Mucosa of stomach (tissue), 1 donor: ENCODE results near the gene HTR3D.

ENCODE experiments used
- H3K27me3 ChIP-seq: one replicate; pipeline ENCODE4 v1.7.0; 2013; ENCODE audit warnings: mild to moderate bottlenecking, low read length; ENCODE audit not compliant: control insufficient read depth, insufficient read depth
- H3K36me3 ChIP-seq: one replicate; pipeline ENCODE4 v1.7.0; 2013; ENCODE audit warnings: low read length; ENCODE audit not compliant: control insufficient read depth, insufficient read depth
- H3K4me1 ChIP-seq: one replicate; pipeline ENCODE4 v1.7.0; 2013; ENCODE audit warnings: mild to moderate bottlenecking, low read length; ENCODE audit not compliant: control insufficient read depth, insufficient read depth
- H3K4me3 ChIP-seq: one replicate; pipeline ENCODE4 v1.7.0; 2013; ENCODE audit warnings: low read length
- H3K9ac ChIP-seq: one replicate; pipeline ENCODE4 v1.7.0; 2013; ENCODE audit warnings: mild to moderate bottlenecking, low read length, moderate library complexity
- H3K9me3 ChIP-seq: one replicate; pipeline ENCODE4 v1.7.0; 2013; ENCODE audit warnings: mild to moderate bottlenecking, low read length, moderate library complexity; ENCODE audit not compliant: control insufficient read depth
- donor health status: Pancreatic carcinoma.

The HTR3D gene

GRCh38 chr3:184081116-184081830 lies 49.7 kb downstream of the HTR3D start:
- H3K36me3 ChIP-seq: no peaks in the 10 kb centered on the region
- no peak overlapping the region for H3K9ac ChIP-seq
- no peaks in the 10 kb centered on the region for H3K4me1 ChIP-seq
- H3K27me3 ChIP-seq: no peaks in the 10 kb centered on the region
- no peak overlapping the region for H3K4me3 ChIP-seq
- H3K9me3 ChIP-seq: no peaks in the 10 kb centered on the region

GRCh38 chr3:184082034-184082433 lies 50.5 kb downstream of the HTR3D start:
- Histone ChIP-seq H3K9me3 (no peaks in the 10 kb centered on the region), H3K9ac (no peak overlapping the region)

GRCh38 chr3:184082465-184082864 lies 50.9 kb downstream of the HTR3D start:
- H3K36me3 ChIP-seq: no peaks in the 10 kb centered on the region
- no peaks in the 10 kb centered on the region for H3K27me3 ChIP-seq
- H3K4me3 ChIP-seq: no peak overlapping the region
- H3K9ac ChIP-seq: no peak overlapping the region
- no peaks in the 10 kb centered on the region for H3K4me1 ChIP-seq
- H3K9me3 ChIP-seq: no peaks in the 10 kb centered on the region

More at GRCh38 chr3:184082034-184082433, 50.5 kb downstream of the HTR3D start:
- no peak overlapping the region for H3K4me3 ChIP-seq
- no peaks in the 10 kb centered on the region for H3K27me3 ChIP-seq
- H3K4me1 ChIP-seq: no peaks in the 10 kb centered on the region
- no peaks in the 10 kb centered on the region for H3K36me3 ChIP-seq

- H3K9ac ChIP-seq: no peak overlapping the region
- H3K27me3 ChIP-seq: no peaks in the 10 kb centered on the region
- no peaks in the 10 kb centered on the region for H3K9me3 ChIP-seq
- no peaks in the 10 kb centered on the region for H3K36me3 ChIP-seq
- no peak overlapping the region for H3K4me3 ChIP-seq
- no peaks in the 10 kb centered on the region for H3K4me1 ChIP-seq
These were observed 53.9 kb downstream of the HTR3D start for GRCh38 chr3:184085389-184085852.
